HG02588 (cell line): ENCODE results near the gene KDM1A.
"Not testable (repeated sequence)": the region's sequence is repeated elsewhere in the genome, so short reads cannot be mapped to it uniquely, and the experiment has no call there.

Source experiments
- ATAC-seq: cut with Tn5 transposase; IDR thresholded peaks from one replicate; pipeline ENCODE4 v1.9.1; 2021; ENCODE audit warnings: mild to moderate bottlenecking, moderate library complexity; ENCODE audit not compliant: unreplicated experiment

KDM1A gene

DNA sequence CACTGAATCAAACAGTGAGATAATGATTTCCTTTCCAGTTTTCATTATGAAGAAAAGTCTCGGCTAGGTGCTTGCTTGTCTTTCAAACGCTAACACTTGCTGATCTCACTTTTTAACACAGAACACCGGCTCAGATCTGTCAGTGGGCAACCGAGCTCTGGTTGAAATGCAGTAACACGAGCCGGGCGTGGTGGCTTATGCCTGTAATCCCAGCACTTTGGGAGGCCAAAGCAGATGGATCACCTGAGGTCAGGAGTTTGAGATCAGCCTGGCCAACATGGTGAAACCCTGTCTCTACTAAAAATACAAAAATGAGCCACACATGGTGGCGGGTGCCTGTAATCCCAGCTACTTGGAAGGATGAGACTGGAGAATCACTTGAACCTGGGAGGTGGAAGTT, 9.2 kb upstream of the KDM1A start:
- ATAC-seq = not testable (repeated sequence)

DNA sequence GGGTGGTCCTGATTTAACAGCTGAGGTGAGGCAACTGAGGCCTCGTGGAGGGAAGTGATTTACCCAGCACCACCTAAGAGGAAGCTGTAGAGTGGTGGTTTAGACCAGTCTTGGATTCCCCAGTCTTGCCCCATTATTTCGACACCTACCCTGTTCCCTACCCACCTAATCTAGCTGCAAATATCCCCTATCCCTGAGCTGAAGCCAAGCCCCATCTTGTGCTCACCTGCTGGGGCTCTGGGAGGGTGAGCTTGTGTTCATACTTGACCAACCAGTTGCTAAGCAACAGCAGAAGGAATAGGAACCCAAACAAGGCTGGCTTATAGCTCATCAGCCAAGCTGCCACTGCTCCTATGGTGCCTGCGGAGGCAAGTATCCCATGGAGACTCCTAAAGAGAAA, 5.6 kb upstream of the KDM1A start:
- ATAC-seq = no peak

DNA sequence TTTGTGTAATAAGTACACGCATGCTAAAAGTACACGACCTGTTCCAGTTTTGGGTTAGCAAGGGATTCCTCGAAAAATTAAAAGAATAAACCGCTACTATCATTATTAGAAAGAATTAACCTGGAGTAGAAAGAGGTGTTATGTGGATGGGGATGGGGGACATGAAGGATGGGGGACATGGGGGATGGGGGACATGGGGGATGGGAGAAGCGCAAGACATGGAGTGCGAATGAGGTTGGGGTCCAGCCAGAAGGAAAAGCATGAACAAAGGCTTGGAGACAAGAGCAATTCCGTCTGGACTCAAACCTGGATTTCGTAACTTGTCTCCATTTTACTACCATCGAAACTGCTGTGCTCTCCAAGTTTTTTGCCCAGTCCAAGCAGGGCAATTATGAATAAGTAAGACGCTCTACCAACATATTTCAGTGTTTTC, 591 bp upstream of the KDM1A start:
- ATAC-seq = no peak

DNA sequence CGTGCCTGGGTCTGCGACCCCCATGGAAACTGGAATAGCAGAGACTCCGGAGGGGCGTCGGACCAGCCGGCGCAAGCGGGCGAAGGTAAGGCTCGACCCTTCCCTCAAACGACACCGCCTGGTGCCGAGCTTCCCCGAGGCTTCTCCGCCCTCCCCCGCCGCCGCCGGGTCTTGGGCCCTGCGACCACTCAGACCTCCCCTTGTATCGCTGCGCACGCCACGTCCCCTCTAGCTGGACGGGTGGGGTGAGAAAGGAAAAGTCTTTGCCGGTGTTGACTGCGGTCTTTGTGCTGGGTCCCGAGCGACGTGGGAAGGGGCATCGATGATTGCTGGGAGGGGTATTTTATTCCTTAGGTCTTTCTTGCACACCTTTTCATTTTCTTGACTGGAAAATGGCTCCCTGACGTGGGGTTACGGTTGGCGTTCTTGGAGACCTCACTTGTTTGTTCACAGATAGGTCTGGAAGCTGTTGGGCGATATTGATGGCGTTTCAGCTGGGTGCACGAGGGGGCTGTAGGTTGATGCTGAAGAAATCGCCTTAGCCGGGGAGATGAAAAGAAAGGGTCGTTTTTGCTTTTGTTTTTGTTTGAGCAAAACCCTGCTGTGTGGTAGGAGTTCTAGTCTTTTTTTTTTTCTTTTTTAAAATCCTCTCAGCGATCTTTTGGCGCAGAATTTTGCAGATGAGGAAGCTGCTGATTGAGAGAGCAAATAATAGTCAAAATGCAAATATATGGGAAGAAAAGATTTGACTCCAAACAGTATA, 776 bp downstream of the KDM1A start:
- peak; percentile 6 for ATAC-seq

DNA sequence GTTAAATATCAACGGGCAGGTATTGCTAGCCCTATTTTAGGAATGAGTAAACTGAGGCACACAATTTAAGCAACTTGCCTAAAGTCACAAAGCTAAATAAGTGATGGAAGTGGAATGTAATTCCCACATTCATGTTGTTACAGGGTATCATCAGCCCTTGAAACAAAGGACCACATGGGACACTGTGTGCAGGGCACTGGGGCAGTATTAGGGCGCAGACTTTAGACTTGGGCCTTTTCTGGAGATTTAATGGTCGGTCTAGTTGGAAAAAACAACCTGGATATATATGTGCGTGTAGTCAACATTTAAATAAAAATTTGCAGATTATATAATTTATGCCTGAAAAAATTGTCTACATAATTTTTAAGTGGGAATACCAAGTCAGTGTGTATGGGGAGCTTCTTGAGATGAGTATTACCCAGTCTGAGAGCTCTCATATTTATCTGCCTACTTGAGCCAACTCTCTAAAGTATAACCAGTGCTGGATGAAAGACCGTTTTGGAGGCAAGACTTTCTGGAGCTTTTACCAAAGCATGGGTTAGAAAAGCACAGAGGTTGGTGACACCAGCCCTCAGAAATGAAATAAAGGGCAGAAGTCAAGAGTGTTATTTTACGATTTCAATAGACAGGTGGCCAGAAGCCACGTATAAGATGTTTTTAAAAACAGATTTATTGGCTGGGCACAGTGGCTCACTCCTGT, 1.6 kb downstream of the KDM1A start:
- ATAC-seq = no peak

DNA sequence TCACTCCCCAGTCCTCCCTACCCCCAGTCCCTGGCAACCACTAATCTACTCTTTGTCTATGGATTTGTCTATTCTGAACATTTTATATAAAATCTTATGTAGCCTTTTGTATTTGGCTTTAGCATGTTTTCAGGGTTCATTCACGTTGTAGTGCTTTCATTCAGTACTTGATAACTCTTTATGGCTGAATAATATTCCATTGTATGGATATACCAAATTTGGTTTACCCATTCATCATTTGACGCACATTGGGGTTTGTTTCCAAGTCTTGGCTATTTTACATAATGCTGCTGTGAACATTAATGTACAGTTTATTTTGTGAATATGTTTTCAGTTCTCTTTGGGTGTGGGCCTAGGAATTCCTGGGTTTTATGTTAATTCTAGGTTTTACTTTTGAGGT, 2.6 kb downstream of the KDM1A start:
- ATAC-seq = no peak

DNA sequence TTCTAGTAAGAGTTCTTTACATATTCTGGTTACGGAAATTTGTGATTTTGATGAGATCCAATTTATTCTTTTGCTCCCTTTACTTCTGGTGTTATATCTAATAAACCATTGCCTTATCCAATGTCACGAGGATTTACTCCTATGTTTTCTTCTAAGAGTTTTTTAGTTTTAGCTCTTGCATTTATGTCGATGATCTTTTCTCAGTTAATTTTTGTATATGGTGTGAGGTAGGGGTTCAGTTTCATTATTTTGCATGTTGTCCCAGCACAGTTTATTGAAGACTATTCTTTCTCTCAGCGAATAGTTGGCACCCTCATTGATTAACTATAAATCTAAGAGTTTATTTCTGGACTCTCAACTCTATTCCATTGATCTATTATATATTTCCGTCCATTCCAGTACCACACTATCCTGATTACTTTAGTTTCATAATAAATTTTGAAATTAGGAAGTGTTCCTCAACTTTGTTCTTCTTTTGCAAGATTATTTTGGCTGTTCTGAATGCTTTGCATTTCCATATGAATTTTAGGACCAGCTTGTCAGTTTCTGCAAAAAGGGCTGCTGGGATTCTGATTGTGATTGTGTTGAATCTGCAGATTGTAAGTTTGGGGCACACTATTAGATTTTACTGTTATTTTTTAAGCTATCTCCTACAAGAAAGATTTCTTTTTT, 4.0 kb downstream of the KDM1A start:
- no peak for ATAC-seq

DNA sequence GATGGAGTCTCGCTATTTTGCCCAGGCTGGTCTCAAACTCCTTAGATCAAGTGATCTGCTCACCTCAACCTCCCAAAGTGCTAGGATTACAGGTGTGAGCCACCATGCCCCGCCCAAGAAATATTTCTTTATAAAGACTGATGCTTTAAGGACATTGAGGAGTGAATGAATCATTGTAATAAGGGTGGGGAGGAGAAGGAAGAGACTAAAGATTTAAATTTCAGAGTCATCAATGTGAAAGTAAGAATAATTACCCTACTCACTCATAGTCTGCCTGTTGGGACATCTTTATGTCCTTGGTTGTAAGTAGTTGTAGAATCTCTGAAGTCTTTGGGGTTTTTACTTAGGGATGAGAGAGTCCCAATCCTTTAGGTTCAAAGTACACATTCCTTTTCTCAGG, 7.3 kb downstream of the KDM1A start:
- ATAC-seq = no peak

DNA sequence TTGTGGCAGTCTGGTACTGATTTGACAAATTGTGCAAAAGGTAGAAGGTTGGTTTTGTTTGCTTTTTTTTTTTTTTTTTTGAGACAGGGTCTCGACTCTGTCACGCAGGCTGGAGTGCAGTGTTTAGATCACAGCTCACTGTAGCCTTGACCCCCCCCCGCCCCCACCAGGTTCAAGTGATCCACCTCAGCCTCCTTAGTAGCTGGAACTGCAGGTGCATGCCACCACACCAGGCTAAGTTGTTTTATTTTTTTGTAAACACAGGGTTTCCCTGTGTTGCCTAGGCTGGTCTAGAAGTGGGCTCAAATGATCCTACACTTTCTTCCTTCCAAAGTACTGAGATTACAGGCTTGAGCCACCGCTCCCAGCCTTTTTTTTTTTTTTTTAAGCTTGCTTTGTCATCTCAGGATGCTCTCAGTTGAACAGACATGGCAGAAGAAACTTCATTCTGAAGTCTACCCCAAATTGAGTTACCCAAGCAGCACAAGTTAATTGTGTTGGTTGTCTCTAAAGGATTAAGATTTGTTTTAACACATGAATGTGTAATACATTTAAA, 8.2 kb downstream of the KDM1A start:
- ATAC-seq = no peak

DNA sequence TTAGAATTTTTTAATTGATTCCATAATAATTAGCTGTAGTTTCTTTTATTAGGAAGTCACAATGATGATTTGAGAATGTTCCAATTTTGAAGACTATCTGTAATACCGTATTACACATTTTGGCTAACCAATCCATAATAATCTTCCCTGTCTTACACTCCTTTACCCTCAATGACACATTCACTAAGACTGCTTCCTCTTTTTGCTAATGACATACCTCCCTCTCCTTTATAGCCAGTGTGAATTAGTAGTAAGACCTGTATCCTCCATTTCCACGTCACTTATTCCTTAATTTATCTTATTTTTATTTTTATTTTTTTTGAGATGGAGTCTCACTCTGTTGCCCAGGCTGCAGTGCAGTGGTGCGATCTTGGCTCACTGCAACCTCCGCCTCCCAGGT, 10.1 kb downstream of the KDM1A start:
- ATAC-seq = no peak

DNA sequence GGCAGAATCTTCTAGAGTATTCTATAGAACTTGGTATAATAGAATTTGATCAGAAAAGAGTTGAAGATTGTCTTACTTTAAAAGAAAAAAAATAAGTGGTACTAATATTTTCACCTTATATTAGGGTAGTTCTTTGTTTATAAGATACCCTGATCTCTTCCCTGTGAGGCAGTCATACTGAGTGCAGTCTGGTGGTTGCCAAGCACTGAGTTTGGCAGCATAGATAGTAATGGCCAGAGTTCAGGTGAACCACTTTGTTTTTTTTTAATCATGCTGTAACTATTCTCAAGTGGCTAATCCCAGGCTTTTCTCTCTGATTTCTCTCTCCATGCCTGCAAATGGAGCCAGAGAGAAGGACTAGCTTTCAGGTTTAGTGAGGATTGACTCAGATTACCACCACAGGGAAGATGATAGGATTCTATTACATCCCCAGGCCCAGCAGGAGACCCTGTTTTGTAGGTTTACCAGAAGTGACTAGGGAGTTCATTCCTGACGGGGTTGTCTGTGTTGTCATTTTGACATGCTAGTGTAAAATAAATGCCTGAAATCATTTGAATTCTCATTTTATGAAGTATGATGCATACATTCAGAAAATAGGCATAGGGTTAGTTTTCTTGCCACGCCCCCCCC, 16.7 kb downstream of the KDM1A start:
- ATAC-seq = no peak

DNA sequence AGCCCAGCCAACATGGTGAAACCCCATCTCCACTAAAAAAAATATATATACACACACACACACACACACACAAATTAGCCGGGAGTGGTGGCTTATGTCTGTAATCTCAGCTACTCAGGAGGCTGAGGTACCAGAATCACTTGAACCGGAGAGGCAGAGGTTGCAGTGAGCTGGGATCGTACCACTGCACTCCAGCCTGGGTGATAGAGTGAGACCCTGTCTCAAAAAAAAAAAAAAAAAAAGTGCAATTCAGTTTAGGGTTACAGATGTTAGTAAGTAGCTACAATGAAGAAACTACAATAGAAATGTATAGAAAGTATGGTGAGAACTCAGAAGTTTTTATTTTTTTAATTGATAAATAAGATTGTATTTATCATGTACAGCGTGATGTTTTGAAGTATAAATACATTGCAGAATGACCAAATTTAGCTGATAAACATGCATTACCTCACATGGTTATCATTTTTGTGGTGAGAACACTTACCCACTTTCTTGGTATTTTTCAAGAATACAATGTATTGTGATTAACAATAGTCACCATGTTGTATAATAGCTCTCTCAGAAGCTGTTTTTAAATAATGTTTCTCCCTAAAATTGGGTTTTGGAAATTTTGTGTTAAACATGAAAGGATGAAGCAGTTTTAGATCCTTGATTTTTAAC, 17.9 kb downstream of the KDM1A start:
- no peak for ATAC-seq

DNA sequence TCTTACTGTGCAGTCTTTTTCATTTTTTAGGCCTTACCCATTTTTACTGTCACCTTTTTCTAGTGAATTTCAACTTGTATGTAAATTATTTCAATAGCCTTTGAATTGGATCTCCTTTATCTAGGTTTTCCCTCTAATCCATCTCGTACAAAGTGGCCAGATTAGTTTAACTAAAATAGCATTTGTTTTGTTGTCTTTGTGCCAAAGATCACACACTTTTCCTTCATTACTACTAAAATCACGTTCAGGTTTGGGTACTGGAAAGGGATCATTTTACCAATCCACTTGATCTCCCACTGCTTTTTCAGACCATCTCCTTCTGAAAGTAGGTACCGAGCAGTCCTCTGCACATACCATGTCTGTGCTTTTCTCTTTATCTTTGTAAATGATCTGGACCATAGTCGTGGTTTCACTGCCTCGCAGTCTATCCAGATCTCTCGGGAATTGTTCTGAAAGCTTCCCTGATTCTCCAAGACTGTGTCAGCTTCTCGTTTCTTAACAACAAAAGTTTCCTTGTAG, 20.1 kb downstream of the KDM1A start:
- no peak for ATAC-seq

DNA sequence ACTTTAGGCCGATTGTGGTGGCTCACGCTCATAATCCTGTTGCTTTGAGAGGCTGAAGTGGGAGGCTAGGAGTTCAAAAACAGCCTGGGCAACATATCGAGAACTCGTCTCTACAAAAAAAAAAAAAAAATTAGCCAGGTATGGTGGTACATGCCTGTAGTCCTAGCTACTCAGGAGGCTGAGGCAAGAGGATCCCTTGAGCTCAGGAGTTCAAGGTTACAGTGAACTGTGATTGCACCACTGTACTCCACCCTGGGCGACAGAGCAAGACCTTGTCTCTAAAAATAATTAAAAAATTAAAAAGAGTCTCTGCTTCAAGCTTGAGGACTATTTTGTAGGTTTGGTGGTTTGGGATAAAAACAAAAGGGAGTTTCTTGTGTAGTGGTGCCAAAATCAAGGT, 21.2 kb downstream of the KDM1A start:
- ATAC-seq = no peak

DNA sequence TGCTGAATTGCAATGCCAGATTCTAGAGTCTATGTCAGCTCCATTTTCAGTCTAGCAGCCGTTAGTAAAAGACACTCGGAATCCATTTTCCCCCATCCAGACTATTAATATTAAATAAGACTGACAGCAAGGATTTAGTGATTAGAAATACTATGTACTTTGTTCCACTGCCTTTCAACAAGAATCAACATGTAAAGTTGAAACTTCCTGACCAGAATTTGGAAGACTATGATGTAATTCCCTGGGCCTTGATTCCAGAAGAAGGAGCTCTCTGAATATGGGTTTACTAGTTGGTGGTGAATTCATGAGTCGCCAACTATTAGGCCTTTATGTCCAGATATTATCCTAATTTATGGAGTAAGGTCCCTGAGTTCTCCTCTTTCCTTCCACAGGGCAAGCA, 24.8 kb downstream of the KDM1A start:
- no peak for ATAC-seq

DNA sequence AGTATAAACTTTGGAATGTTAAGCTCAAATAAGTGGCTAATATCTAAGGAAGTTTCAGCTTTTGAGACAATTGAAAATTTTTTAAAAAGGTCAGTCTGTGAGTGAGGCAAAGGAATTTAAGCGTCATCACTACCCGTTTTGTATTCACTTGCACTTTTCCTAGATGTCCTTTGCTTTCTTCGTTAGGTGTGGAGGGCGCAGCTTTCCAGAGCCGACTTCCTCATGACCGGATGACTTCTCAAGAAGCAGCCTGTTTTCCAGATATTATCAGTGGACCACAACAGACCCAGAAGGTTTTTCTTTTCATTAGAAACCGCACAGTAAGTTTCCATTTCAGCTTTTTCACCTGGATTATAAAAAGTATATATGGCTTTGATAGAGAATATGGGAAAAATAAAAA, 30.9 kb downstream of the KDM1A start:
- ATAC-seq = no peak

DNA sequence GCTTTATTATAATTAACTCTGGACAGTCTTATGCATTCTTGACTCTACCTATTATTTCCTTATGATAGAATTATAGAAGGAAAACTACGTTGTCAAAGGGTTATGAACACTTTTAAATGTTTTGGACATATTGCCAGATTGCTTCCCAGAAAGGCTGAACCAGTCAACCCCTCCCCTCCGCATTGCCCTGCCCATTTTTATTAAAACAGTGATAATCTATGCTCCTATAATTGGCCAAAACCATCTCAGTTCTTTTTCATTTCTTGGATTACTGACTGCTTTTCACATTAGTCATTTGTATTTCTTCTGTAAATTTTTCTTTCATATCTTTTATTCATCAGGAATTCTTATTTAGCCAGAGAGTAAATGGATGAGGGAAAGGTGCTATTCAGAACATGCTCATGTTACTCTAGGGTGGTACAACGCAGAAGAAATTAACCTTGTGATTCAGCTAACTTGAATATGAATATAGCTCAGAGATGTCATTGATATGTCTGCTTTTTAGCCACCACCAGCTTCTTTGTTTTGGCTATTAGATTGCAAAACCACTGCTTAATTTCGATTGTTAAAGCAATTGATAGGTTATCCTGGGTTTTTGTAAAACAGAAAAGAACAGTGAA, 32.1 kb downstream of the KDM1A start:
- no peak for ATAC-seq

DNA sequence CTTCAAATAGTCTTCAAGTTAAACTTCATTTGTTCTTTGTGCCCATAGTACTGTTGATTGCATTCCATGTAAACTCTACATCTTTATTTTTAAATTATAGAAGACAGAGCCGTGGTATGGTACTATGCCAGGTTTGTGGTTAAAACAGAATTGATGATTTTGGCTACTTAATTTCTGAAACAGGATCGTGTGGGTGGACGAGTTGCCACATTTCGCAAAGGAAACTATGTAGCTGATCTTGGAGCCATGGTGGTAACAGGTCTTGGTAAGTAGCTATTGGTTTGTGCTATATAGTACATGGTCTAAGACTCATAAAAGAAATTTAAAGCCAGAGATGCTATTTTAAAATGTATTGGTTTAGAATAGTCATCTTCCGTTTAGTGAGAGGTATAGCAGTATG, 38.0 kb downstream of the KDM1A start:
- ATAC-seq = no peak

DNA sequence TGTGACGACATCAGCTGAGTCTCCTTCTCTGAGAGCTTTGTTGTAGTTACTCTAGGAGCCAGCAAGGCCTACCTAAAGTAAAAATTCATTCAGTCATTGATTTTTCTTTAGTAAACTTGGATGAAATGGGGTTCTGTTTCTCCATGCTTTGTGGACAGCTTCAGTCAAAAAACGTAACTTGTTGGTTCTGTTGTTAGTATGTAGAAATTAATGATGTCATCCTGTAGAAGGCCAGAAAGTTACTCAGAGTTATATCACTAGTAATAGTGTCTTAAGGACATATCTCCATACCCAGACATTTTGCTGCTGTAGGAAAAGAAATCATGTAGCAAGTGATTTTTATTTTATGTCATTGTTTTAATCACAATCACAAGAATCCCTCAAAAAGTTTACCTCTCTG, 43.0 kb downstream of the KDM1A start:
- ATAC-seq = no peak

DNA sequence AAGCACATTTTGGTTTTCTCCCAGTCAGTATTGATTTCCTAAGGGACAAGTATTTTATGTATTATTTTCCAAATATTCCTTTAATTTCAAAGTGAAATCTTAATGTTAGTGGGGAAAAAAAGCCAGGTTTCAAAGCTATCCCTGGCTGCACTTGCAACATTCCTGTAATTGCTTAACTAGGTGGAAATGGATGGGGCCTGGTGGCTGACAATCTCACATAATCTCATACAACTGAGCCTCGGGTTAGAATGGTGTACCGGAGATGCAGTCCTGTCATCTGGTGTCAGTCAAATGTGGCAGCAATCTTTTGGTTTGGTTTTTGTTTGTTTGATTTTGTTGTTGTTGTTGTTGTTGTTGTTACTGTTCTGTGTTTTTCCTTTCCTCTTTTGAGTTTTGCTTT, 46.1 kb downstream of the KDM1A start:
- ATAC-seq = no peak
